Neuron (in vitro differentiated cells): ENCODE results near the gene INSR.
"Not testable (repeated sequence)": the region's sequence is repeated elsewhere in the genome, so short reads cannot be mapped to it uniquely, and the experiment has no call there.

Experiments used
- H2AFZ ChIP-seq: one replicate; pipeline ENCODE4 v1.6.1; 2013; ENCODE audit warnings: low read depth, mild to moderate bottlenecking, inconsistent platforms, low read length, moderate library complexity
- H3K27me3 ChIP-seq: one replicate; pipeline ENCODE4 v1.6.1; 2013; ENCODE audit warnings: low read length; ENCODE audit not compliant: insufficient read depth
- H3K36me3 ChIP-seq: one replicate; pipeline ENCODE4 v1.6.1; 2013; ENCODE audit warnings: low read length; ENCODE audit not compliant: insufficient read depth
- H3K4me1 ChIP-seq: one replicate; pipeline ENCODE4 v1.6.1; 2013; ENCODE audit warnings: low read length; ENCODE audit not compliant: insufficient read depth
- H3K4me3 ChIP-seq: 2 replicates; pipeline ENCODE4 v1.5.1; 2013; ENCODE audit warnings: mild to moderate bottlenecking, low read length, moderate library complexity
- H3K9me3 ChIP-seq: one replicate; pipeline ENCODE4 v1.6.1; 2013; ENCODE audit warnings: low read length

The INSR gene

GRCh38 chr19:7242601-7243258 is 51.5 kb downstream of the INSR start:
- peaks cover 2% of the 10 kb centered on the region for H3K9me3 ChIP-seq

GRCh38 chr19:7238051-7238450 is 56.2 kb downstream of the INSR start:
- Histone ChIP-seq H3K4me1 (no peaks in the 10 kb centered on the region), H3K9me3 (peaks cover 2% of the 10 kb centered on the region), H3K27me3 (no peaks in the 10 kb centered on the region), H2AFZ (no peak overlapping the region), H3K4me3 (no peak overlapping the region), H3K36me3 (no peaks in the 10 kb centered on the region)

More at GRCh38 chr19:7242601-7243258, 51.5 kb downstream of the INSR start:
- Histone ChIP-seq H3K27me3 (no peaks in the 10 kb centered on the region), H3K4me1 (no peaks in the 10 kb centered on the region), H2AFZ (no peak overlapping the region), H3K4me3 (no peak overlapping the region), H3K36me3 (no peaks in the 10 kb centered on the region)

- no peaks in the 10 kb centered on the region for H3K36me3 ChIP-seq
- H3K4me1 ChIP-seq: no peaks in the 10 kb centered on the region
- H3K27me3 ChIP-seq: no peaks in the 10 kb centered on the region
- no peak overlapping the region for H2AFZ ChIP-seq
- H3K4me3 ChIP-seq: no peak overlapping the region
- peaks cover 2% of the 10 kb centered on the region for H3K9me3 ChIP-seq
These were observed 58.1 kb downstream of the INSR start for GRCh38 chr19:7236153-7236552.

GRCh38 chr19:7230826-7231225 is 63.4 kb downstream of the INSR start:
- H3K4me1 ChIP-seq: no peaks in the 10 kb centered on the region
- H3K36me3 ChIP-seq: no peaks in the 10 kb centered on the region
- no peaks in the 10 kb centered on the region for H3K27me3 ChIP-seq

GRCh38 chr19:7229735-7230134 is 64.5 kb downstream of the INSR start:
- no peaks in the 10 kb centered on the region for H3K36me3 ChIP-seq
- H2AFZ ChIP-seq: no peak overlapping the region
- no peaks in the 10 kb centered on the region for H3K4me1 ChIP-seq
- H3K27me3 ChIP-seq: no peaks in the 10 kb centered on the region
- no peaks in the 10 kb centered on the region for H3K9me3 ChIP-seq
- H3K4me3 ChIP-seq: no peak overlapping the region

More at GRCh38 chr19:7230826-7231225, 63.4 kb downstream of the INSR start:
- Histone ChIP-seq H3K9me3 (no peaks in the 10 kb centered on the region), H2AFZ (no peak overlapping the region), H3K4me3 (no peak overlapping the region)

- Histone ChIP-seq H3K27me3 (no peaks in the 10 kb centered on the region), H3K4me1 (no peaks in the 10 kb centered on the region), H3K4me3 (no peak overlapping the region), H2AFZ (no peak overlapping the region), H3K36me3 (no peaks in the 10 kb centered on the region), H3K9me3 (no peaks in the 10 kb centered on the region)
These were observed 65.2 kb downstream of the INSR start for GRCh38 chr19:7228935-7229541.

GRCh38 chr19:7227735-7228134 is 66.5 kb downstream of the INSR start:
- no peaks in the 10 kb centered on the region for H3K4me1 ChIP-seq
- H3K36me3 ChIP-seq: no peaks in the 10 kb centered on the region
- H2AFZ ChIP-seq: no peak overlapping the region
- no peaks in the 10 kb centered on the region for H3K27me3 ChIP-seq
- H3K4me3 ChIP-seq: no peak overlapping the region
- H3K9me3 ChIP-seq: no peaks in the 10 kb centered on the region

GRCh38 chr19:7227149-7227548 is 67.1 kb downstream of the INSR start:
- not testable (repeated sequence) for H2AFZ ChIP-seq, H3K4me1 ChIP-seq, H3K36me3 ChIP-seq, H3K27me3 ChIP-seq, H3K9me3 ChIP-seq, H3K4me3 ChIP-seq

GRCh38 chr19:7226739-7227138 is 67.5 kb downstream of the INSR start:
- no peak overlapping the region for H3K4me3 ChIP-seq
- no peaks in the 10 kb centered on the region for H3K4me1 ChIP-seq

GRCh38 chr19:7225741-7226140 is 68.5 kb downstream of the INSR start:
- Histone ChIP-seq H3K36me3 (no peaks in the 10 kb centered on the region), H3K4me3 (no peak overlapping the region), H2AFZ (no peak overlapping the region), H3K9me3 (no peaks in the 10 kb centered on the region), H3K27me3 (no peaks in the 10 kb centered on the region), H3K4me1 (no peaks in the 10 kb centered on the region)

More at GRCh38 chr19:7226739-7227138, 67.5 kb downstream of the INSR start:
- Histone ChIP-seq H3K9me3 (no peaks in the 10 kb centered on the region), H2AFZ (no peak overlapping the region), H3K36me3 (no peaks in the 10 kb centered on the region), H3K27me3 (no peaks in the 10 kb centered on the region)

GRCh38 chr19:7224995-7225394 is 69.2 kb downstream of the INSR start:
- Histone ChIP-seq H3K4me3 (no peak overlapping the region), H3K4me1 (no peaks in the 10 kb centered on the region), H2AFZ (no peak overlapping the region), H3K27me3 (no peaks in the 10 kb centered on the region), H3K9me3 (no peaks in the 10 kb centered on the region), H3K36me3 (no peaks in the 10 kb centered on the region)

GRCh38 chr19:7224209-7224686 is 70.0 kb downstream of the INSR start:
- H2AFZ ChIP-seq: no peak overlapping the region
- H3K9me3 ChIP-seq: no peaks in the 10 kb centered on the region
- H3K36me3 ChIP-seq: no peaks in the 10 kb centered on the region
- no peaks in the 10 kb centered on the region for H3K27me3 ChIP-seq
- no peaks in the 10 kb centered on the region for H3K4me1 ChIP-seq
- no peak overlapping the region for H3K4me3 ChIP-seq

GRCh38 chr19:7223429-7223828 is 70.8 kb downstream of the INSR start:
- H2AFZ ChIP-seq: no peak overlapping the region
- no peaks in the 10 kb centered on the region for H3K4me1 ChIP-seq
- no peaks in the 10 kb centered on the region for H3K36me3 ChIP-seq
- H3K4me3 ChIP-seq: no peak overlapping the region
- H3K27me3 ChIP-seq: no peaks in the 10 kb centered on the region
- no peaks in the 10 kb centered on the region for H3K9me3 ChIP-seq

GRCh38 chr19:7219056-7219455 is 75.2 kb downstream of the INSR start:
- Histone ChIP-seq H3K9me3 (no peaks in the 10 kb centered on the region), H3K4me1 (no peaks in the 10 kb centered on the region), H3K27me3 (no peaks in the 10 kb centered on the region), H2AFZ (no peak overlapping the region), H3K36me3 (no peaks in the 10 kb centered on the region), H3K4me3 (no peak overlapping the region)
